ENCODE data around the gene FBXO46.
"Not testable (repeated sequence)": the region's sequence is repeated elsewhere in the genome, so short reads cannot be mapped to it uniquely, and the experiment has no call there.

DNA sequence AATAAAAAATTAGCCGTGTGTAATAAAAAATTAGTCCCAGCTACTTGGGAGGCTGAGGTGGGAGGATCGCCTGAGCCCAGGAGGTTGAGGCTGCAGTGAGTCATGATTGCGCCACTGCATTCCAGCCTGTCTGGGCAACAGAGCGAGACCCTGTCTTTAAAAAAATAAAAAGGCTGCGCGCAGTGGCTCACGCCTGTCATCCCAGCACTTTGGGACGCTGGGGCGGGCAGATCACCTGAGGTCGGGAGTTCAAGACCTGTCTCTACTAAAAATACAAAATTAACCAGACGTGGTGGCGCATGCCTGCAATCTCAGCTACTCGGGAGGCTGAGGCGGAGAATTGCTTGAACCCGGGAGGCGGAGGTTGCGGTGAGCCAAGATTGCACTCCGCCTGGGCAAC is 2.0 kb downstream of the FBXO46 start:
- not testable (repeated sequence) for TF ChIP-seq POLR2A (IDR thresholded peaks at IDR 0.05); POLR2AphosphoS5 (IDR thresholded peaks at IDR 0.05; ENCODE audit: insufficient read depth in 1 of 2, low read depth in 1 of 2)
